ENCODE measurements around the gene AKAP7.

AKAP7 gene

DNA sequence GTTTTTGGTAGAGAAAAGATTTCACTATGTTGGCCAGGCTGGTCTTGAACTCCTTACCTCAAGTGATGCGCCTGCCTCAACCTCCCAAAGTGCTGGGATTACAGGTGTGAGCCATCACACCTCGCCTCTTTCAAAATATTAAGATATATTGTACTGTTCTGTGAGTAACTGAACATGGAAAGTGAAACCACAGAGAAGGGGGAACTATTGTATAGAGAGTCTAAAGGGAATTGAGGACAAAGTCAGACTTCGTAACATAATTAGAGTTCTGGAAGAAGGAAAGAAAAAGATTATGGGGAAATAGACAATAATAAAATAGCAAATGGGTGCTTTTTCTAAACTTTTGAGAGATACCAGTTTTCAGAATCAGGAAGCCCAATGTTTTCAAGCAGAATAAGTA is 17.4 kb upstream of the AKAP7 start:
- H3K9me3 ChIP-seq (ENCODE audit: insufficient read depth, low read depth, low read length), result no peaks in the 10 kb centered on the region
- H3K4me1 ChIP-seq (ENCODE audit: insufficient read depth, low read length, poor library complexity, severe bottlenecking), result no peaks in the 10 kb centered on the region
- no peaks in the 10 kb centered on the region for H3K9me2 ChIP-seq (replicated peaks; ENCODE audit: low read depth, low read length)
- no peak overlapping the region for H3K4me2 ChIP-seq (ENCODE audit: low read depth, low read length, poor library complexity, severe bottlenecking)
- no peak overlapping the region for H3K9ac ChIP-seq (ENCODE audit: low read depth, low read length, poor library complexity, severe bottlenecking)
- TF ChIP-seq, protein P1, sequence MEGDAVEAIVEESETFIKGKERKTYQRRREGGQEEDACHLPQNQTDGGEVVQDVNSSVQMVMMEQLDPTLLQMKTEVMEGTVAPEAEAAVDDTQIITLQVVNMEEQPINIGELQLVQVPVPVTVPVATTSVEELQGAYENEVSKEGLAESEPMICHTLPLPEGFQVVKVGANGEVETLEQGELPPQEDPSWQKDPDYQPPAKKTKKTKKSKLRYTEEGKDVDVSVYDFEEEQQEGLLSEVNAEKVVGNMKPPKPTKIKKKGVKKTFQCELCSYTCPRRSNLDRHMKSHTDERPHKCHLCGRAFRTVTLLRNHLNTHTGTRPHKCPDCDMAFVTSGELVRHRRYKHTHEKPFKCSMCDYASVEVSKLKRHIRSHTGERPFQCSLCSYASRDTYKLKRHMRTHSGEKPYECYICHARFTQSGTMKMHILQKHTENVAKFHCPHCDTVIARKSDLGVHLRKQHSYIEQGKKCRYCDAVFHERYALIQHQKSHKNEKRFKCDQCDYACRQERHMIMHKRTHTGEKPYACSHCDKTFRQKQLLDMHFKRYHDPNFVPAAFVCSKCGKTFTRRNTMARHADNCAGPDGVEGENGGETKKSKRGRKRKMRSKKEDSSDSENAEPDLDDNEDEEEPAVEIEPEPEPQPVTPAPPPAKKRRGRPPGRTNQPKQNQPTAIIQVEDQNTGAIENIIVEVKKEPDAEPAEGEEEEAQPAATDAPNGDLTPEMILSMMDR (conservative IDR thresholded peaks at IDR 0.05; ENCODE audit: low read length), result no peak
- TF ChIP-seq EZH2phosphoT487 (IDR thresholded peaks at IDR 0.05; ENCODE audit: borderline replicate concordance), result no peak
- H4K20me1 ChIP-seq (ENCODE audit: insufficient read depth, low read length, poor library complexity, severe bottlenecking), result no peaks in the 10 kb centered on the region
- H3K79me2 ChIP-seq (ENCODE audit: insufficient read depth, low read length), result no peaks in the 10 kb centered on the region
- no peak overlapping the region for H3K4me3 ChIP-seq (ENCODE audit: low read length, poor library complexity, severe bottlenecking)
- no peaks in the 10 kb centered on the region for H3F3A ChIP-seq (ENCODE audit: low read depth)
- H3K36me3 ChIP-seq (ENCODE audit: insufficient read depth, low read length), result no peaks in the 10 kb centered on the region
- no peak overlapping the region for H2AFZ ChIP-seq (ENCODE audit: low read length)
- no peaks in the 10 kb centered on the region for H3K27me3 ChIP-seq (ENCODE audit: insufficient read depth, low read length, poor library complexity, severe bottlenecking)

GRCh38 chr6:131122007-131122406 is 13.3 kb upstream of the AKAP7 start:
- H2AFZ ChIP-seq (ENCODE audit: low read length), result no peak overlapping the region
- no peak overlapping the region for H3K4me2 ChIP-seq (ENCODE audit: low read depth, low read length, poor library complexity, severe bottlenecking)
- no peaks in the 10 kb centered on the region for H3K4me1 ChIP-seq (ENCODE audit: insufficient read depth, low read length, poor library complexity, severe bottlenecking)
- H4K20me1 ChIP-seq (ENCODE audit: insufficient read depth, low read length, poor library complexity, severe bottlenecking), result no peaks in the 10 kb centered on the region
- no peaks in the 10 kb centered on the region for H3F3A ChIP-seq (ENCODE audit: low read depth)
- no peak overlapping the region for H3K4me3 ChIP-seq (ENCODE audit: low read length, poor library complexity, severe bottlenecking)
- TF ChIP-seq, protein P1 (conservative IDR thresholded peaks at IDR 0.05; ENCODE audit: low read length), result no peak
- no peak for TF ChIP-seq EZH2phosphoT487 (IDR thresholded peaks at IDR 0.05; ENCODE audit: borderline replicate concordance)
- H3K79me2 ChIP-seq (ENCODE audit: insufficient read depth, low read length), result no peaks in the 10 kb centered on the region
- no peak overlapping the region for H3K9ac ChIP-seq (ENCODE audit: low read depth, low read length, poor library complexity, severe bottlenecking)
- H3K9me3 ChIP-seq (ENCODE audit: insufficient read depth, low read depth, low read length), result no peaks in the 10 kb centered on the region
- no peaks in the 10 kb centered on the region for H3K9me2 ChIP-seq (replicated peaks; ENCODE audit: low read depth, low read length)
- H3K27me3 ChIP-seq (ENCODE audit: insufficient read depth, low read length, poor library complexity, severe bottlenecking), result no peaks in the 10 kb centered on the region
- H3K36me3 ChIP-seq (ENCODE audit: insufficient read depth, low read length), result no peaks in the 10 kb centered on the region

- Histone ChIP-seq H3K4me2 (ENCODE audit: low read depth, low read length, poor library complexity, severe bottlenecking) (no peak overlapping the region), H3K79me2 (ENCODE audit: insufficient read depth, low read length) (no peaks in the 10 kb centered on the region), H3F3A (ENCODE audit: low read depth) (no peaks in the 10 kb centered on the region), H2AFZ (ENCODE audit: low read length) (no peak overlapping the region), H3K9me2 (replicated peaks; ENCODE audit: low read depth, low read length) (no peaks in the 10 kb centered on the region), H3K4me3 (ENCODE audit: low read length, poor library complexity, severe bottlenecking) (no peak overlapping the region), H4K20me1 (ENCODE audit: insufficient read depth, low read length, poor library complexity, severe bottlenecking) (no peaks in the 10 kb centered on the region), H3K9ac (ENCODE audit: low read depth, low read length, poor library complexity, severe bottlenecking) (no peak overlapping the region), H3K9me3 (ENCODE audit: insufficient read depth, low read depth, low read length) (no peaks in the 10 kb centered on the region), H3K4me1 (ENCODE audit: insufficient read depth, low read length, poor library complexity, severe bottlenecking) (no peaks in the 10 kb centered on the region), H3K36me3 (ENCODE audit: insufficient read depth, low read length) (no peaks in the 10 kb centered on the region), H3K27me3 (ENCODE audit: insufficient read depth, low read length, poor library complexity, severe bottlenecking) (no peaks in the 10 kb centered on the region)
- TF ChIP-seq, protein P1 (conservative IDR thresholded peaks at IDR 0.05; ENCODE audit: low read length), result no peak
- TF ChIP-seq EZH2phosphoT487 (IDR thresholded peaks at IDR 0.05; ENCODE audit: borderline replicate concordance), result no peak
Measured at GRCh38 chr6:131122516-131122915, 12.8 kb upstream of the AKAP7 start.
